HAP-1 (cell line): ENCODE results near the gene STXBP5.
"Not testable (repeated sequence)": the region's sequence is repeated elsewhere in the genome, so short reads cannot be mapped to it uniquely, and the experiment has no call there.

Experiments used
- DNase-seq, 2 experiments: peaks; one replicate each; pipeline ENCODE4 v3.0.0-alpha.2; 2016 to 2020; ENCODE audit warnings: low spot score in 2 of 2
- H3K27me3 ChIP-seq: fragments of 250-450 bp; sonication (Bioruptor Pico); 2 replicates; pipeline ENCODE4 v1.5.1; 2020; ENCODE audit warnings: low read depth, mild to moderate bottlenecking, moderate library complexity
- H3K36me3 ChIP-seq: fragments of 250-450 bp; sonication (Bioruptor Pico); replicated peaks from 2 replicates; pipeline ENCODE4 v1.5.1; 2020; ENCODE audit warnings: mild to moderate bottlenecking
- H3K4me1 ChIP-seq: fragments of 250-450 bp; sonication (Bioruptor Pico); 2 replicates; pipeline ENCODE4 v1.5.1; 2020; ENCODE audit warnings: mild to moderate bottlenecking
- H3K4me3 ChIP-seq: fragments of 250-450 bp; sonication (Bioruptor Pico); 2 replicates; pipeline ENCODE4 v1.5.1; 2020; ENCODE audit warnings: mild to moderate bottlenecking, moderate library complexity
- H3K9me3 ChIP-seq: fragments of 250-450 bp; sonication (Bioruptor Pico); 2 replicates; pipeline ENCODE4 v1.5.1; 2020; ENCODE audit warnings: mild to moderate bottlenecking, moderate library complexity
- in situ Hi-C: fragments of 300-500 bp; cut with MboI; formaldehyde crosslinking; loops from 3 replicates; pipeline ENCODE4 v1.14.3; 2020; ENCODE audit warnings: low sequenced_read_pairs, inconsistent platforms, mixed read lengths

The STXBP5 gene

GRCh38 chr6:147223736-147224135, 19.5 kb downstream of the STXBP5 start:
- Histone ChIP-seq H3K4me1 (peaks cover 22% of the 10 kb centered on the region), H3K36me3 (no peaks in the 10 kb centered on the region; the same call in none of the 2 replicates), H3K4me3 (no peak overlapping the region), H3K27me3 (no peaks in the 10 kb centered on the region), H3K9me3 (no peaks in the 10 kb centered on the region)
- DNase-seq = no peak
- in situ Hi-C loops = no loop called here

- H3K36me3 ChIP-seq = no peaks in the 10 kb centered on the region; the same call in 1 of the 2 replicates
- no peaks in the 10 kb centered on the region for H3K27me3 ChIP-seq
- no peak overlapping the region for H3K4me3 ChIP-seq
- H3K4me1 ChIP-seq = peaks cover 20% of the 10 kb centered on the region
- H3K9me3 ChIP-seq = no peaks in the 10 kb centered on the region
- DNase-seq = no peak
- in situ Hi-C loops = no loop called here
Observed at GRCh38 chr6:147226163-147226724, 22.0 kb downstream of the STXBP5 start.

- in situ Hi-C loops = no loop called here
- Histone ChIP-seq H3K9me3 (no peaks in the 10 kb centered on the region), H3K36me3 (no peaks in the 10 kb centered on the region; the same call in 1 of the 2 replicates), H3K27me3 (no peaks in the 10 kb centered on the region), H3K4me1 (peaks cover 18% of the 10 kb centered on the region), H3K4me3 (no peak overlapping the region)
- no peak for DNase-seq
Observed at GRCh38 chr6:147226877-147227276, 22.7 kb downstream of the STXBP5 start.

- H3K27me3 ChIP-seq = no peaks in the 10 kb centered on the region
- no peak overlapping the region for H3K4me3 ChIP-seq
- H3K4me1 ChIP-seq = peaks cover 10% of the 10 kb centered on the region
- no peaks in the 10 kb centered on the region; the same call in 1 of the 2 replicates for H3K36me3 ChIP-seq
- no peaks in the 10 kb centered on the region for H3K9me3 ChIP-seq
- in situ Hi-C loops = no loop called here
- DNase-seq = no peak
Observed at GRCh38 chr6:147227770-147228320, 23.6 kb downstream of the STXBP5 start.

- DNase-seq = no peak
Observed at GRCh38 chr6:147231589-147231988, 27.4 kb downstream of the STXBP5 start.

GRCh38 chr6:147234685-147235084, 30.5 kb downstream of the STXBP5 start:
- H3K9me3 ChIP-seq = no peaks in the 10 kb centered on the region
- no peak for DNase-seq
- no peaks in the 10 kb centered on the region for H3K36me3 ChIP-seq
- H3K4me3 ChIP-seq = no peak overlapping the region
- H3K27me3 ChIP-seq = no peaks in the 10 kb centered on the region
- in situ Hi-C loops = no loop called here
- H3K4me1 ChIP-seq = peaks cover 9% of the 10 kb centered on the region; the same call in 1 of the 2 replicates

More at GRCh38 chr6:147231589-147231988, 27.4 kb downstream of the STXBP5 start:
- H3K4me1 ChIP-seq = peaks cover 19% of the 10 kb centered on the region
- no peaks in the 10 kb centered on the region for H3K9me3 ChIP-seq
- H3K4me3 ChIP-seq = no peak overlapping the region
- in situ Hi-C loops = no loop called here
- H3K27me3 ChIP-seq = no peaks in the 10 kb centered on the region
- no peaks in the 10 kb centered on the region for H3K36me3 ChIP-seq

GRCh38 chr6:147238164-147238563, 33.9 kb downstream of the STXBP5 start:
- H3K4me1 ChIP-seq = peaks cover 12% of the 10 kb centered on the region; the same call in 1 of the 2 replicates
- DNase-seq = no peak
- H3K27me3 ChIP-seq = no peaks in the 10 kb centered on the region
- H3K9me3 ChIP-seq = no peaks in the 10 kb centered on the region
- H3K4me3 ChIP-seq = no peak overlapping the region
- in situ Hi-C loops = no loop called here
- H3K36me3 ChIP-seq = no peaks in the 10 kb centered on the region

- H3K4me3 ChIP-seq = no peak overlapping the region
- no peaks in the 10 kb centered on the region for H3K27me3 ChIP-seq
- DNase-seq = no peak
- H3K36me3 ChIP-seq = no peaks in the 10 kb centered on the region
- H3K9me3 ChIP-seq = no peaks in the 10 kb centered on the region
- H3K4me1 ChIP-seq = peaks cover 12% of the 10 kb centered on the region; the same call in 1 of the 2 replicates
- in situ Hi-C loops = no loop called here
Observed at GRCh38 chr6:147238906-147239305, 34.7 kb downstream of the STXBP5 start.

- H3K4me1 ChIP-seq = peaks cover 4% of the 10 kb centered on the region
- no peak for DNase-seq
- no peaks in the 10 kb centered on the region for H3K27me3 ChIP-seq
- no peaks in the 10 kb centered on the region for H3K36me3 ChIP-seq
- H3K9me3 ChIP-seq = no peaks in the 10 kb centered on the region
- in situ Hi-C loops = no loop called here
- H3K4me3 ChIP-seq = no peak overlapping the region
Observed at GRCh38 chr6:147244832-147245231, 40.6 kb downstream of the STXBP5 start.

- Histone ChIP-seq H3K4me1 (peaks cover 4% of the 10 kb centered on the region), H3K9me3 (no peaks in the 10 kb centered on the region), H3K27me3 (no peaks in the 10 kb centered on the region), H3K4me3 (no peak overlapping the region), H3K36me3 (no peaks in the 10 kb centered on the region)
- DNase-seq = no peak
- in situ Hi-C loops = no loop called here
Observed at GRCh38 chr6:147245693-147246092, 41.5 kb downstream of the STXBP5 start.

- in situ Hi-C loops = no loop called here
- no peak overlapping the region for H3K4me3 ChIP-seq
- H3K27me3 ChIP-seq = no peaks in the 10 kb centered on the region
- no peaks in the 10 kb centered on the region for H3K9me3 ChIP-seq
- peaks cover 4% of the 10 kb centered on the region for H3K4me1 ChIP-seq
- H3K36me3 ChIP-seq = no peaks in the 10 kb centered on the region
- DNase-seq = no peak
Observed at GRCh38 chr6:147246853-147247635, 42.8 kb downstream of the STXBP5 start.

- Histone ChIP-seq H3K4me1 (no peaks in the 10 kb centered on the region; the same call in 1 of the 2 replicates), H3K36me3 (no peaks in the 10 kb centered on the region), H3K27me3 (no peaks in the 10 kb centered on the region), H3K4me3 (no peak overlapping the region), H3K9me3 (no peaks in the 10 kb centered on the region)
- in situ Hi-C loops = no loop called here
- no peak for DNase-seq
Observed at GRCh38 chr6:147248859-147249258, 44.6 kb downstream of the STXBP5 start.

- Histone ChIP-seq H3K9me3 (no peaks in the 10 kb centered on the region), H3K4me1 (no peaks in the 10 kb centered on the region; the same call in 1 of the 2 replicates), H3K4me3 (no peak overlapping the region), H3K27me3 (no peaks in the 10 kb centered on the region), H3K36me3 (no peaks in the 10 kb centered on the region)
- DNase-seq = no peak
- in situ Hi-C loops = no loop called here
Observed at GRCh38 chr6:147251072-147251471, 46.9 kb downstream of the STXBP5 start.

GRCh38 chr6:147254929-147255473, 50.8 kb downstream of the STXBP5 start:
- H3K4me1 ChIP-seq, H3K36me3 ChIP-seq, DNase-seq, H3K27me3 ChIP-seq, H3K9me3 ChIP-seq, H3K4me3 ChIP-seq, in situ Hi-C loops: not testable (repeated sequence)
